Posterior vena cava (tissue), 2 donors: ENCODE measurements around the gene CNN3. TPM values are rescaled to one million over a fixed set of nuclear protein-coding genes. Genes with fewer than 3 reads are reported as not detected.

ENCODE experiments used
- DNase-seq: peaks from one replicate; pipeline ENCODE4 v3.0.0-alpha.2; 2020; ENCODE audit warnings: low spot score
- intact Hi-C, 2 donors: fragments of 100-400 bp; cut with DNase I; formaldehyde crosslinking; loops; one replicate each; pipeline versions ENCODE4 v1.14.1 to v1.14.2; 2022 to 2023
- total RNA-seq, 2 donors: library from RNA; stranded (reverse); fragmentation: NEBNext Ultra II Directional; extraction: Animal tissue kit (Norgen Biotek cat#: 25700); gene quantifications; one replicate each; pipeline ENCODE4 v1.2.1, GENCODE V29; 2021
- donor health status: DM: yes; HTN: yes; CAD: no.
- donor health status: DM: yes; HTN: yes; CAD: no.

The CNN3 gene
- total RNA-seq, 2 donors from 2014 or later = 385 to 542 TPM

- no peak for DNase-seq
- intact Hi-C loops = no loop called here
Measured at GRCh38 chr1:94872771-94873495, 54.0 kb downstream of the CNN3 start.

GRCh38 chr1:94871031-94871430 lies 55.9 kb downstream of the CNN3 start:
- intact Hi-C loops = no loop called here
- DNase-seq = no peak

GRCh38 chr1:94866164-94866807 lies 60.6 kb downstream of the CNN3 start:
- DNase-seq = no peak
- intact Hi-C loops = no loop called here

- DNase-seq = no peak
- intact Hi-C loops = no loop called here
Measured at GRCh38 chr1:94865360-94865759, 61.5 kb downstream of the CNN3 start.

- intact Hi-C loops = no loop called here
- DNase-seq = no peak
Measured at GRCh38 chr1:94864821-94865220, 62.1 kb downstream of the CNN3 start.

- intact Hi-C loops = no loop called here
- DNase-seq = no peak
Measured at GRCh38 chr1:94863919-94864318, 63.0 kb downstream of the CNN3 start.

GRCh38 chr1:94863297-94863911 lies 63.5 kb downstream of the CNN3 start:
- intact Hi-C loops = no loop called here
- DNase-seq = no peak

GRCh38 chr1:94862718-94863117 lies 64.2 kb downstream of the CNN3 start:
- intact Hi-C loops = no loop called here
- DNase-seq = no peak

- no peak for DNase-seq
- intact Hi-C loops = loop anchor here in 1 of 2 donors (10.0 kb wide), 1 partner anchor 66 kb away; the partner anchor contains the start of gene CNN3
Measured at GRCh38 chr1:94859174-94859573, 67.7 kb downstream of the CNN3 start.

GRCh38 chr1:94858276-94858675 lies 68.6 kb downstream of the CNN3 start:
- intact Hi-C loops = loop anchor here in 1 of 2 donors (10.0 kb wide), 1 partner anchor 67 kb away; the partner anchor contains the start of gene CNN3
- DNase-seq = no peak

- no peak for DNase-seq
Measured at GRCh38 chr1:94856868-94857267, 70.0 kb downstream of the CNN3 start.

GRCh38 chr1:94856004-94856403 lies 70.9 kb downstream of the CNN3 start:
- no peak for DNase-seq
- intact Hi-C loops = loop anchor here in 1 of 2 donors (10.0 kb wide), 1 partner anchor 69 kb away; the partner anchor contains the start of gene CNN3

More at GRCh38 chr1:94856868-94857267, 70.0 kb downstream of the CNN3 start:
- intact Hi-C loops = loop anchor here in 1 of 2 donors (10.0 kb wide), 1 partner anchor 68 kb away; the partner anchor contains the start of gene CNN3

GRCh38 chr1:94855307-94855700 lies 71.6 kb downstream of the CNN3 start:
- DNase-seq = no peak
- intact Hi-C loops = loop anchor here in 1 of 2 donors (10.0 kb wide), 1 partner anchor 69 kb away; the partner anchor contains the start of gene CNN3

GRCh38 chr1:94854458-94855306 lies 72.2 kb downstream of the CNN3 start:
- peak; percentile 95 for DNase-seq
- intact Hi-C loops = loop anchor here (5.0 to 10.0 kb wide), 3 partner anchors 68 to 188 kb away; partner anchors contain the start of gene CNN3 (in 1 of the 2)

GRCh38 chr1:94852788-94853187 lies 74.1 kb downstream of the CNN3 start:
- DNase-seq = no peak
- intact Hi-C loops = loop anchor here (2.0 to 10.0 kb wide), 4 partner anchors 70 to 190 kb away; partner anchors contain the start of gene CNN3 (in 1 of the 2)

- intact Hi-C loops = loop anchor here (5.0 to 10.0 kb wide), 3 partner anchors 71 to 191 kb away; partner anchors contain the start of gene CNN3 (in 1 of the 2)
- no peak for DNase-seq
Measured at GRCh38 chr1:94851571-94851970, 75.3 kb downstream of the CNN3 start.
